Gastrocnemius medialis (tissue), 4 donors: ENCODE data around the gene EMC1. TPM values are rescaled to one million over a fixed set of nuclear protein-coding genes. Genes with fewer than 3 reads are reported as not detected.
"Not testable (repeated sequence)": the region's sequence is repeated elsewhere in the genome, so short reads cannot be mapped to it uniquely, and the experiment has no call there.

Experiments
- ATAC-seq, 2 donors: fragments of 150-250 bp; one replicate each; pipeline ENCODE4 v1.9.1; 2016
- DNase-seq, 2 donors: peaks; one replicate each; pipeline ENCODE4 v3.0.0-alpha.2; 2019
- H3K27ac ChIP-seq, 4 donors: fragments of 200-600 bp; sonication (generic); 1 replicate in 1 of 4; 2 replicates in 3 of 4; pipeline ENCODE4 v1.5.1; 2016 to 2018; ENCODE audit warnings: mild to moderate bottlenecking in 2 of 4, moderate library complexity in 1 of 4
- H3K27me3 ChIP-seq, 3 donors: fragments of 200-600 bp; sonication (generic) in 2 of 3; 1 replicate in 1 of 3; 2 replicates in 2 of 3; pipeline versions ENCODE4 v1.5.1 to v1.6.0; 2016 to 2019; ENCODE audit warnings: mild to moderate bottlenecking in 1 of 3, moderate library complexity in 1 of 3
- H3K36me3 ChIP-seq, 2 donors: fragments of 200-600 bp; sonication (generic) in 1 of 2; one replicate each; pipeline ENCODE4 v1.5.1; 2017 to 2018
- H3K4me1 ChIP-seq, 2 donors: fragments of 200-600 bp; sonication (generic) in 1 of 2; one replicate each; pipeline ENCODE4 v1.5.1; 2016 to 2017; ENCODE audit warnings: mild to moderate bottlenecking in 2 of 2
- H3K4me3 ChIP-seq, 4 donors: fragments of 200-600 bp; sonication (generic) in 3 of 4; 1 replicate in 1 of 4; 2 replicates in 3 of 4; pipeline ENCODE4 v1.5.1; 2016 to 2019; ENCODE audit warnings: mild to moderate bottlenecking in 2 of 4
- H3K9me3 ChIP-seq, 3 donors: fragments of 200-600 bp; sonication (generic) in 2 of 3; 1 replicate in 1 of 3; 2 replicates in 2 of 3; pipeline ENCODE4 v1.5.1; 2016 to 2019
- CTCF ChIP-seq, 5 experiments: fragments of 450-650 bp in 3 of 5; fragments of 200-600 bp in 2 of 5; sonication (generic) in 2 of 5; IDR thresholded peaks in 4 of 5; conservative IDR thresholded peaks in 1 of 5; 1 replicate in 4 of 5; 2 replicates in 1 of 5; pipeline ENCODE4 v1.5.1; 2016 to 2019; ENCODE audit warnings: antibody characterized with exemption in 5 of 5, mild to moderate bottlenecking in 3 of 5, moderate library complexity in 3 of 5
- POLR2A ChIP-seq, 2 donors: fragments of 450-650 bp; IDR thresholded peaks; one replicate each; pipeline ENCODE4 v1.6.1; 2017; ENCODE audit warnings: antibody characterized with exemption in 2 of 2, mild to moderate bottlenecking in 2 of 2, moderate library complexity in 2 of 2
- in situ Hi-C, 4 donors: fragments of 200-750 bp; cut with MboI; loops; one replicate each; pipeline versions ENCODE4 v1.15.0 to v1.8.0; 2017; ENCODE audit warnings: low sequenced_read_pairs in 4 of 4
- intact Hi-C: fragments of 100-400 bp; cut with DNase I; formaldehyde crosslinking; loops from one replicate; pipeline ENCODE4 v1.15.1; 2023; ENCODE audit warnings: low total_unique reads
- total RNA-seq, 4 donors: library from RNA; depleted of rRNA; stranded (reverse); fragments of >200 nt; gene quantifications; one replicate each; pipeline versions ENCODE4 v1.1.0 to v1.2.3, GENCODE V29; 2016

The EMC1 gene
- 10 to 100 TPM; 24.7 to 49.7 (median 43.0) TPM for total RNA-seq

- DNase-seq (peak; percentile 55 to 65), ATAC-seq (peak; percentile 94)
- no peaks in the 10 kb centered on the region for H3K9me3 ChIP-seq
- H3K27ac ChIP-seq, result peak within 1 kb of the TSS; percentile 85 to 97 (median 96)
- peaks cover 29 to 32% of the 10 kb centered on the region in 2 donors for H3K4me1 ChIP-seq
- H3K4me3 ChIP-seq, result peak within 1 kb of the TSS; percentile 83 to 98 (median 90)
- peaks cover 0 to 17% of the 10 kb centered on the region in 2 donors for H3K36me3 ChIP-seq
- intact Hi-C loops, result loop anchor here (5.0 kb wide), 1 partner anchor 61 kb away; the partner anchor contains the start of genes AKR7A2 and SLC66A1
- in situ Hi-C loops, result no loop called here
- no peaks in the 10 kb centered on the region for H3K27me3 ChIP-seq
- TF ChIP-seq CTCF (IDR thresholded peaks at IDR 0.05 in 4 of 5, conservative IDR thresholded peaks at IDR 0.05 in 1 of 5) (peak in 1 of 5 experiments; percentile 34), POLR2A (IDR thresholded peaks at IDR 0.05) (peak; percentile 32 to 46)
Observed at GRCh38 chr1:19251305-19252196, at the start of gene EMC1, which contains the start of gene MRTO4. EMC1 (minus strand) TSS chr1:19251524; CDS start chr1:19251509, 15 bp downstream. MRTO4 (plus strand) TSS chr1:19251805; CDS start chr1:19251836, 31 bp downstream.

- ATAC-seq (no peak), DNase-seq (no peak)
- Histone ChIP-seq H3K36me3 (peaks cover 0 to 21% of the 10 kb centered on the region in 2 donors), H3K4me1 (no peaks in the 10 kb centered on the region), H3K27ac (no peak overlapping the region), H3K27me3 (no peaks in the 10 kb centered on the region), H3K9me3 (no peaks in the 10 kb centered on the region), H3K4me3 (no peak overlapping the region)
- in situ Hi-C loops, result no loop called here
- intact Hi-C loops, result no loop called here
- TF ChIP-seq CTCF (IDR thresholded peaks at IDR 0.05 in 4 of 5, conservative IDR thresholded peaks at IDR 0.05 in 1 of 5), result no peak
- no peak for TF ChIP-seq POLR2A (IDR thresholded peaks at IDR 0.05)
Observed at GRCh38 chr1:19300211-19300610, 48.9 kb upstream of the EMC1 start.

GRCh38 chr1:19294638-19295037 lies 43.3 kb upstream of the EMC1 start:
- in situ Hi-C loops (no loop called here), intact Hi-C loops (no loop called here)
- no peaks in the 10 kb centered on the region for H3K27me3 ChIP-seq
- H3K9me3 ChIP-seq, result no peaks in the 10 kb centered on the region
- no peak for DNase-seq
- H3K27ac ChIP-seq, result no peak overlapping the region
- ATAC-seq, result no peak
- H3K4me1 ChIP-seq, result no peaks in the 10 kb centered on the region
- H3K4me3 ChIP-seq, result no peak overlapping the region
- H3K36me3 ChIP-seq, result no peaks in the 10 kb centered on the region
- no peak for TF ChIP-seq CTCF (IDR thresholded peaks at IDR 0.05 in 4 of 5, conservative IDR thresholded peaks at IDR 0.05 in 1 of 5)
- no peak for TF ChIP-seq POLR2A (IDR thresholded peaks at IDR 0.05)

- H3K4me3 ChIP-seq, result peak overlapping the region; percentile 44 to 67 (median 54)
- H3K27ac ChIP-seq, result peak overlapping the region in 1 of 4 donors; percentile 10
- peaks cover 5% of the 10 kb centered on the region in 2 donors for H3K4me1 ChIP-seq
- DNase-seq, result no peak
- in situ Hi-C loops (no loop called here), intact Hi-C loops (no loop called here)
- TF ChIP-seq CTCF (IDR thresholded peaks at IDR 0.05 in 4 of 5, conservative IDR thresholded peaks at IDR 0.05 in 1 of 5) (no peak), POLR2A (IDR thresholded peaks at IDR 0.05) (no peak)
- no peaks in the 10 kb centered on the region for H3K36me3 ChIP-seq
- ATAC-seq, result no peak
- no peaks in the 10 kb centered on the region for H3K27me3 ChIP-seq
- H3K9me3 ChIP-seq, result no peaks in the 10 kb centered on the region
Observed at GRCh38 chr1:19289244-19289643, 37.9 kb upstream of the EMC1 start.

GRCh38 chr1:19288324-19289241 lies 37.3 kb upstream of the EMC1 start, which contains the start of gene AKR7A3:
AKR7A3 (minus strand) TSS chr1:19288770; CDS start chr1:19288709, 61 bp downstream.
- Histone ChIP-seq H3K4me3 (peak within 1 kb of the TSS; percentile 44 to 67 (median 54)), H3K27ac (peak within 1 kb of the TSS in 1 of 4 donors; percentile 10)
- ATAC-seq, result peak; percentile 67 to 81
- H3K36me3 ChIP-seq, H3K27me3 ChIP-seq, H3K4me1 ChIP-seq, in situ Hi-C loops, intact Hi-C loops, H3K9me3 ChIP-seq: not testable (repeated sequence)
- peak in 1 of 2 donors; percentile 30 for DNase-seq
